Lower lobe of right lung (tissue), 2 donors: ENCODE measurements around the gene NKRF. TPM values are rescaled to one million over a fixed set of nuclear protein-coding genes. Genes with fewer than 3 reads are reported as not detected.
A peak's percentile ranks its signal among the peaks of the same experiment; 100 is the strongest.

Experiments
- ATAC-seq, 2 donors: fragments of 200-7000 bp; cut with Tn5 transposase; one replicate each; pipeline ENCODE4 v1.9.1; 2020 to 2022; ENCODE audit warnings: mild to moderate bottlenecking in 2 of 2, moderate library complexity in 2 of 2
- DNase-seq: peaks from one replicate; pipeline ENCODE4 v3.0.0-alpha.2; 2020
- H3K27ac ChIP-seq: fragments of 200-600 bp; one replicate; pipeline ENCODE4 v1.8.0; 2022
- H3K27me3 ChIP-seq: fragments of 200-600 bp; one replicate; pipeline ENCODE4 v1.8.0; 2022; ENCODE audit warnings: low read depth
- H3K36me3 ChIP-seq: fragments of 200-600 bp; one replicate; pipeline ENCODE4 v1.8.0; 2022; ENCODE audit warnings: mild to moderate bottlenecking
- H3K4me1 ChIP-seq: fragments of 200-600 bp; one replicate; pipeline ENCODE4 v1.8.0; 2022
- H3K4me3 ChIP-seq: fragments of 200-600 bp; one replicate; pipeline ENCODE4 v1.8.0; 2022; ENCODE audit warnings: mild to moderate bottlenecking
- H3K9me3 ChIP-seq: fragments of 200-600 bp; one replicate; pipeline ENCODE4 v1.8.0; 2022
- intact Hi-C: fragments of 100-400 bp; cut with DNase I; formaldehyde crosslinking; loops from one replicate; pipeline ENCODE4 v1.11.0; 2022
- microRNA-seq: library from miRNA; unstranded; fragments of <30 nt; microRNA quantifications from one replicate; pipeline ENCODE4 v1.2.0, GENCODE V29; 2020; ENCODE audit warnings: borderline number of aligned reads
- total RNA-seq: library from RNA; stranded (reverse); fragmentation: NEBNext Ultra II Directional; extraction: Animal tissue kit (Norgen Biotek cat#: 25700); gene quantifications from one replicate; pipeline ENCODE4 v1.2.1, GENCODE V29; 2021
- TF ChIP-seq, protein P1 (sequence below): fragments of 200-600 bp; IDR thresholded peaks from one replicate; pipeline ENCODE4 v1.8.0; 2022; ENCODE audit warnings: antibody characterized with exemption, mild to moderate bottlenecking
- donor health status: DM: no; HTN: yes; CAD: no; lungs with severe emphysema.

The NKRF gene
- total RNA-seq, 1 donor from 2014 or later: 7.3 TPM

DNA sequence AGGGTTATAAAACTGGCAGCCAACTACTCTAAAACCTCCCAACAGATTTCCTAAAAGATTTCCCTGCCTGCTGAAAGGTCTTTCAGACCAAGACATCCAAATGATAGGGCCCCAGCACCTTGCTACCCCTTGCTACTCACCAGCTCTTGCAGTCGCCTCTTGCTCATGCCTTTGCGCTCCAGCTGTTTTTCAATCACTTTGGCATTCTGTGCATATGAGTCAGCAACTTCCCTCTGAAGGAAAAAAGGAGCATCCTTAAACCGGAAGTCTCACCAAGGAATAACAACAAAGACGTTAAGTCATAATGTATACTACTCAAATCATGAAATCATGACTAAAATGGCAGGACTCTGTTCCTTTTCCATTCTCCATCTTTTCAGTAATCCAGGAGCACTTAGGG is 65.0 kb downstream of the NKRF start:
- no peak for ATAC-seq
- Histone ChIP-seq H3K27ac (no peak overlapping the region), H3K27me3 (no peaks in the 10 kb centered on the region), H3K36me3 (peaks cover 22% of the 10 kb centered on the region), H3K4me1 (no peaks in the 10 kb centered on the region), H3K4me3 (no peak overlapping the region), H3K9me3 (no peaks in the 10 kb centered on the region)
- DNase-seq: no peak
- TF ChIP-seq, protein P1, sequence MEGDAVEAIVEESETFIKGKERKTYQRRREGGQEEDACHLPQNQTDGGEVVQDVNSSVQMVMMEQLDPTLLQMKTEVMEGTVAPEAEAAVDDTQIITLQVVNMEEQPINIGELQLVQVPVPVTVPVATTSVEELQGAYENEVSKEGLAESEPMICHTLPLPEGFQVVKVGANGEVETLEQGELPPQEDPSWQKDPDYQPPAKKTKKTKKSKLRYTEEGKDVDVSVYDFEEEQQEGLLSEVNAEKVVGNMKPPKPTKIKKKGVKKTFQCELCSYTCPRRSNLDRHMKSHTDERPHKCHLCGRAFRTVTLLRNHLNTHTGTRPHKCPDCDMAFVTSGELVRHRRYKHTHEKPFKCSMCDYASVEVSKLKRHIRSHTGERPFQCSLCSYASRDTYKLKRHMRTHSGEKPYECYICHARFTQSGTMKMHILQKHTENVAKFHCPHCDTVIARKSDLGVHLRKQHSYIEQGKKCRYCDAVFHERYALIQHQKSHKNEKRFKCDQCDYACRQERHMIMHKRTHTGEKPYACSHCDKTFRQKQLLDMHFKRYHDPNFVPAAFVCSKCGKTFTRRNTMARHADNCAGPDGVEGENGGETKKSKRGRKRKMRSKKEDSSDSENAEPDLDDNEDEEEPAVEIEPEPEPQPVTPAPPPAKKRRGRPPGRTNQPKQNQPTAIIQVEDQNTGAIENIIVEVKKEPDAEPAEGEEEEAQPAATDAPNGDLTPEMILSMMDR: no peak
- intact Hi-C loops: no loop called here

DNA sequence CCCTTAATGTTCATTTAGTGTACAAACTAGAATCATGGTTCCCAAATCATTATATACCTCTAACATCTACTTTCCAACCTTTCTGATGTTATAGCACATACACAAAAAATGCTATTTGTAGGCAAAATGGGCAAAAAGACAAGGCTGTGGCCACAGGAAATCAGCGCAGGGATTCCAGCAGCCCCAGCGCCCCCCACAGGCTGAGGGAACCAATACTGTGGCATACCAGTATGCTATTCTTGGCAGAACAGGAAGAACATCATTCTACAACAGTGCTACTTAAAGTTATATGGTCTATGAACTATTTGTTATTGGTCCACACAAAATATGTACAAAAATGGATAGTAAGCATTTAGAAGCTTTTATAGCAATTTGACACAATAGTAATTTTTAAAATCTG is 66.4 kb downstream of the NKRF start:
- TF ChIP-seq, protein P1: no peak
- no peaks in the 10 kb centered on the region for H3K27me3 ChIP-seq
- no peak for DNase-seq
- H3K9me3 ChIP-seq: no peaks in the 10 kb centered on the region
- no peak overlapping the region for H3K4me3 ChIP-seq
- H3K4me1 ChIP-seq: no peaks in the 10 kb centered on the region
- H3K27ac ChIP-seq: no peak overlapping the region
- H3K36me3 ChIP-seq: peaks cover 22% of the 10 kb centered on the region
- ATAC-seq: no peak
- intact Hi-C loops: no loop called here

Small RNA genes lying within 50 kb of the gene (microRNA-seq; reads per million reads assigned to microRNA genes)
- 17.1 reads per million, percentile 25 among the genes with 10 or more reads in this experiment for gene MIR766

Other genes with a start within 250 kb of the NKRF start
- 14.9 TPM for gene SLC25A43, start 207.1 kb downstream of the NKRF start, total RNA-seq
- gene SLC25A5, start 138.0 kb downstream of the NKRF start, total RNA-seq: 334 TPM
- gene STEEP1, start 41.0 kb downstream of the NKRF start, total RNA-seq: 20.1 TPM
- gene UBE2A, start 31.9 kb downstream of the NKRF start, total RNA-seq: 50.6 TPM
- 21.7 TPM for gene SEPTIN6, start 86.7 kb upstream of the NKRF start, total RNA-seq
- gene SOWAHD, start 152.2 kb upstream of the NKRF start, total RNA-seq: 9.6 TPM
- 1,325 TPM for gene RPL39, start 185.2 kb upstream of the NKRF start, total RNA-seq
- 6.6 TPM for gene UPF3B, start 246.5 kb upstream of the NKRF start, total RNA-seq